ENCODE results near the gene KCNH1.

GRCh38 chr1:210908257-210908656 lies 225.7 kb downstream of the KCNH1 start:
- TF ChIP-seq ATF3 (IDR thresholded peaks at IDR 0.05) (no peak), ATF3 (CRISPR knock-in tag; conservative IDR thresholded peaks at IDR 0.05) (no peak), EGR1 (conservative IDR thresholded peaks at IDR 0.05) (no peak), FOXK1 (CRISPR knock-in tag; IDR thresholded peaks at IDR 0.05; ENCODE audit: borderline replicate concordance) (no peak), USF1 (CRISPR knock-in tag; IDR thresholded peaks at IDR 0.05) (no peak), ESRRA (IDR thresholded peaks at IDR 0.05; ENCODE audit: borderline replicate concordance, low read depth) (no peak), ZBTB26 (CRISPR knock-in tag; IDR thresholded peaks at IDR 0.05) (no peak), SMARCA4 (IDR thresholded peaks at IDR 0.05) (no peak), MAFK (IDR thresholded peaks at IDR 0.05; ENCODE audit: low read length) (no peak), CTCF (IDR thresholded peaks at IDR 0.05 in 2 of 3, conservative IDR thresholded peaks at IDR 0.05 in 1 of 3; ENCODE audit: insufficient read depth in 2 of 3, low read depth in 1 of 3, low read length in 3 of 3) (no peak)
